HG03432 (cell line): ENCODE results near the gene EEF2K.
"Not testable (repeated sequence)": the region's sequence is repeated elsewhere in the genome, so short reads cannot be mapped to it uniquely, and the experiment has no call there.

Experiments
- ATAC-seq: cut with Tn5 transposase; IDR thresholded peaks from one replicate; pipeline ENCODE4 v1.9.1; 2021; ENCODE audit warnings: mild to moderate bottlenecking, moderate library complexity; ENCODE audit not compliant: unreplicated experiment

Gene EEF2K

DNA sequence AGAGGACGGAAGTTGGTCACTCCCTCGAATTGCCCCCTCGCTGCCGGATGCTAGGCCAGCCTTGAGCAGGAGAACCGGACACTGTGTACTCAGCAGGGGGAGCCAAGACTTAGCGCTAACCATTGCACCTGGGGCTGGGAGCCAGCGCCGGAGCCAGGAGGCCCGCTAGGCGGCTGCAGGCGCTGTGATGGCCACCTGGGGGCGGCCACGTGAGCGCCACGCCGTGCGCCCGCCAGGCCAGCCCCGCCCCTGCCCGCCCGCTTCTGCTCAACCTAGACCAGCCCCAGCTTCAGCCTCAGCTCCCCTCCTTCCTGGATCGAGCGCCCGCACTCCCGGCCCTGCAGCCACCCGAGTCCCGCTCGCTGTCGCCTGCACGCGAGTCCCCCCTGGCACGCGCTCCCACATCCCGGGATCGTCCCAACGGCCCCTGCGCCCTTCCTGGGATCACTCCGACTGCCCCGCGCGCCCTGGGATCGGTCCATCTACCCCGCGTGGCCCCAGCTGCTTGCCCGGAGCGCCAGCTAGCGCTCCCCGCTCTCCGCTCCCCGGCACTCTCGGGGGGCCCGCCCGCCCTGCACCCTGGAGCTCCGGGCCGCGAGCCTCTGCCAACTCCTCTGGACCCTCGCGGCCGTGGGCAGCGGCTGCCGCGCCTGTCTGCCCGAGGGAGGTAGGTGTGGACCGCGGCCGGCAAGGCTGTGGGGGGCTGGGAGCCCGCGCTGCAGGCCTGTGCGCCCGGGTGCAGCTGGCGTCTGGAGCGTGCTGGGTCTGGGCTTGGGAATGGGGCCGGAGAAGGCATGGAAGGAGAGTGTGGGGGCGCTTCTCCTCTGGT is at the start of gene EEF2K:
Gene EEF2K, plus strand, starts transcription at position 266 of the 829 bp plus-strand sequence. CDS start 19,452 bp downstream, outside the sequence.
- peak; percentile 86 for ATAC-seq

DNA sequence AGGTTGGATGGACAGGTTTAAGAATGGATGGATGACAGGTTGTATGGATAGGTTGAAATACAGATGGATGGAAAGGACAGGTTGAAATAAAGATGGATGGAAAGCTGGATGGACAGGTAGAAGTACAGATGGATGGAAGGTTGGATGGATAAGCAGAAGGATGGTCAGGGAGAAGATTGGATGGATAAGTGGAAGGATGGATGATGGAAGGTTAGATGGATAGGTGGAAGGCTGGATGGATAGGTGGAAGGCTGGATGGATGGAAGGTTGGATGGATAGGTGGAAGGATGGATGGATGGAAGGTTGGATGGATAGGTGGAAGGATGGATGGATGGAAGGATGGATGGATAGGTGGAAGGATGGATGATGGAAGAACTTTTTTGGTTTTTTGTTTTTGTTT is 44.7 kb upstream of the EEF2K start:
- no peak for ATAC-seq

DNA sequence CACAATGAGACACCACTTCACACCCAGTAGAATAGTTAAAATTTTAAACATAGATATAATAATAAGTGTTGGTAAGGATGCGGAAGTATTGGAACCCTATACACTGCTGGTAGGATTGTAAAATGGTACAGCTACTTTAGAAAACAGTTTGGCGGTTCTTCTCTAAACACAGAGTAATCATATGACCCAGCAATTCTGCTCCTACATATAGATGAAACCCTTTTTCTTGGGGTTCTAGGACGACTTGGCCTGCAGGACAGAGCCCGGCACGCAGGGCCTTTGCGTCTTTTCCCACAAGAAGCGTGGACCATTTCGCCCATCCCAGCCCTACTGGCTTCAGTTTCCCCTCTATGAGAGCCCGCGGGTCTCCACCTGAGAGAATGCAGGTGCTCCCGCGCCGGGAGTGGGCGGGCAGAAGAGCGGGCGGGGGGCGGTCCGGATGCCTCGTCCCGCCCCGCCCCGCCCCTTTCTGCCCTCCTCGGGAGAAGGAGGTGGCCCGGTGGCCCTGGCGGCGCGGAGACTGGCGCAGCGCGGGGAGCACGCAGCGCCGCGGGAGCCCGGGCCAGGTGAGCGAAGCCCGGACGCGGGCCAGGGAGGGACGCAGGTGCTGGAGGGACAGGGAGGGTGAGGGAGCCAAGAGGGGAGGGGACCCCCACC is 44.0 kb upstream of the EEF2K start, which contains the start of gene SDR42E2:
Gene SDR42E2, plus strand, starts transcription at position 508 of the 657 bp plus-strand sequence. CDS start 3,077 bp downstream, outside the sequence.
- ATAC-seq = no peak

DNA sequence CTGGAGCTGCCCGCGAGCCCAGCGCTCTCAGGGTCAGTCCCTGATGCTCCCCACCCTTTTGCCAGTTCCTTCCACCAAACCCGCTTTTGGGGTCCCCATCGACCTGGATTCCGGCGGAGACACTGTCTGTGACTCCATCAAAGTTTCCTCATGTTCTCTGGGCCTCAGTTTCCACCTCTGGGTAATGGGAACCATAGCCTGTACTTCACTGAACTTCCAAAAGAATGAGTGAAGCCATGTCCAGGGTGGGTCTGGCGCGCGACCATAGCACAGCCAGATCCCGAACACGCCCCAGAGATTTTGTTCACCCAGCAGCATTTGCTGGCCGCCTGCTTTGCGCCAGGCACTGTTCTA is 43.4 kb upstream of the EEF2K start:
- ATAC-seq = no peak

- no peak for ATAC-seq
Measured at GRCh38 chr16:22163806-22164205, 42.3 kb upstream of the EEF2K start.

- ATAC-seq = no peak
Measured at GRCh38 chr16:22164482-22164881, 41.6 kb upstream of the EEF2K start.

DNA sequence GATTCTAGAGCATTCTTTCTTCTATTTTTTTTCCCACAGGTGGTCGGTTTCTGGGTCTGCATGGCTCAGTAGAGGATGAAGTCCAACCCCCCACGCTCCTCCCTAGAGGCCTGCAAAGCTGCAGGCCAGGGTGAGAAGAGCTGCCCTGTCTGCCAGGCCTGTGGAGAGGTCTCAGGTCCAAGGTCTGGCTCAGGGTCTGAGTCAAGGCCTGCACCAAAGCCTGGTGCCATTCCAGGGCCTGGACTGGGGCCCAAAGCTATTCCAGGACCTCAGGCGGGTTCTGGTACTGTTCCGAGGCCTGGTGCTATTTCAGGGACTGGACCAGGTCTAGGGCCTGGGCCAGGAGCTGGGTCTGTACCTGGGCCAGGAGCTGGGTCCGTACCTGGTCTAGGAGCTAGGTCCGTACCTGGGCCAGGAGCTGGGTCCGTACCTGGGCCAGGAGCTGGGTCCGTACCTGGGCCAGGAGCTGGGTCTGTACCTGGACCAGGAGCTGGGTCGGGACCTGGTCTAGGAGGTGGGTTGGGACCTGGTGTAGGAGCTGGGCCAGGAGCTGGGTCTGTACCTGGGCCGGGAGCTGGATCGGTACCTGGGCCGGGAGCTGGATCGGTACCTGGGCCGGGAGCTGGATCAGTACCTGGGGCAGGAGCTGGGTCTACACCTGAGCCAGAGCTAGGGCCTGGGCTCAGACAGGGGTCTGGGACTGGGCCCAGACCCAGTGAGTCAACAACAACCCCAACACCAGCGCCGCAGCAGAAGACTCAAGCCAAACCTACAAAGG is 40.4 kb upstream of the EEF2K start:
- ATAC-seq = no peak

GRCh38 chr16:22171953-22172352 is 34.1 kb upstream of the EEF2K start:
- ATAC-seq = no peak

GRCh38 chr16:22172642-22173041 is 33.4 kb upstream of the EEF2K start:
- not testable (repeated sequence) for ATAC-seq

- no peak for ATAC-seq
Measured at GRCh38 chr16:22174642-22175041, 31.4 kb upstream of the EEF2K start.

- no peak for ATAC-seq
Measured at GRCh38 chr16:22177968-22178930, 27.8 kb upstream of the EEF2K start.

DNA sequence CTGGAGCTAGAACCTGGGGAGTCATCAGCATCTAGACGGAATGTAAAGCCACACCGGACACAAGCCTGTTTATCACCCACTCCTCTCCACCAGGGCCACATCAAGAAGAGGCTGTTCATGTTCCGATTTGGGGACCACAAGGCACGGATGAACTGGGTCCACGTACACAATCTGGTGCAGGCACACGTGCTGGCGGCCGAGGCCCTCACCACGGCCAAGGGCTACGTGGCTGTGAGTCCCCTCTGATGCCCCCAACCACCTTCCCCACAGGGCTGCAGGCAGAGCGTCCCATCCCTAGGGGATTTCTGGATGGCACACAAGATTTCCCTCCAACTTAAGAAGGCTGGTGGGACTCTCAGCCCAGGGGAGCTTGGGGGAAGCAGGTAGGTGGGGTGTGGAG is 24.7 kb upstream of the EEF2K start:
- ATAC-seq = no peak

DNA sequence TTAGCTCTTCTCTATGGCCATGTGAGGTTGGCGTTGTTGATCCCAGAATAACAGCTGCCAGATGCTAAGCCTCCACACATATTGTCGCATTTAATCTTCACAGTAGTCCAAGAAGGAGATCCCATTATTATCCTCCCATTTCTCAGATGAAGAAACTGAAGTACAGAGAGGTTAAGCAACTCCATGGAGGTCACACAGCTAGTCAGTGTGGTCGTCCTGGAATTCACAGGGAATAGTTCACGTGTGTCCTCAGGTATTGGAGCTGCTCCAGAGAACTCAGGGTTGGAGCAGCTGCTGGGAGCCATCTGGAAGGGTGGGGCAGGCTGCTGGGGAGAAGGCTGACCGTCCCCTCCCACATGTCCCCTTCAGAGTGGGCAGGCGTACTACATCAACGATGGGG is 24.2 kb upstream of the EEF2K start:
- ATAC-seq = no peak

- ATAC-seq = no peak
Measured at GRCh38 chr16:22183335-22183734, 22.7 kb upstream of the EEF2K start.

DNA sequence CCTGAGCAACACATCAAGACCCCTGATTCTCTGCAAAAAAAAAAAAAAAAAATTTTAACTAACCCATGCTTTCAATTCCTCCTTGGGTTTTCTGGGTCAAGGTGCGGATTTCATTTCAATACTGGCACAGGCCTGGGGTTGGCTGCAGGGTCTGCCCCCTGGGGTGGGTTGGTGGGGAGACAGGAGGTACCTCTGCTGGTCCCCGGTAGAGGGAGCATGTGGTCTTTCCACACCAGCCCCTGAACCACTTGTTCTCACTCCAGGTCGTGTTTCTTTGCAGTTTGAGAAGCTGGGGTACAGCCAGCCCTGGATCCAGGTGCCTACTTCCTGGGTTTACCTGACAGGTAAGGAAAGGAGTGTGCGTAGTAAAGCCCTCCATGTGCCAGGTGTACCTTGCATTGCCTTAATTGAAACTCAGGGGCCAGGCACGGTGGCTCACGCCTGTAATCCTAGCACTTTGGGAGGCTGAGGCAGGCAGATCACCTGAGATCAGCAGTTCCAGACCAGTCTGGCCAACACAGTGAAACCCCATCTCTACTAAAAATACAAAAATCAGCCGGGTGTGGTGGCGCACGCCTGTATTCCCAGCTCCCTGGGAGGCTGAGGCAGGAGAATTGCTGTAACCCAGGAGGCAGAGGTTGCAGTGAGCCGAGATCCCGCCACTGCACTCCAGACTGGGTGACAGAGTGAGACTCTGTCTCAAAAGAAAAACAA is 22.0 kb upstream of the EEF2K start:
- ATAC-seq = no peak

GRCh38 chr16:22184615-22184968 is 21.5 kb upstream of the EEF2K start:
- ATAC-seq = no peak

- no peak for ATAC-seq
Measured at GRCh38 chr16:22186517-22186916, 19.6 kb upstream of the EEF2K start.

GRCh38 chr16:22188267-22188594 is 17.8 kb upstream of the EEF2K start:
- no peak for ATAC-seq

- ATAC-seq = no peak
Measured at GRCh38 chr16:22188595-22189442, 17.3 kb upstream of the EEF2K start.
